Measurements from ENCODE around the gene PRMT9.

DNA sequence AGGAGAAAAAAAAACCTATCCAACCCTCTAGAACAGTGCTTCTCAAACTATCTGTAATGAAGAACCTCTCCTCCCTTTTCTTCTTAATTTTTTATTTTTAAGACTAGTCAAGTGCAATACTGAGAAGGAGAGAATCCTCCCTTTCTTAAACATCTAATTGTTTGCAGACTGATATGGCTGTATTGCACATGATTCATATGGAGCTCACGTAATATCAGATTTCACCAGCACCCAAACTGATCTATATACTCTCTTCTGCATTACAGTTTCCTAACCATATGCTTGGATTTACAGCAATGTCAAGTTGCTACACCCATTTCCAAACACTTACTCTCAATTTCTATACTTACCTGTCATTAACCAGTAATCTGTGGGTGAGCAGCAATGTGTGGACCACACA, 9.5 kb downstream of the PRMT9 start:
- TF ChIP-seq YY1 (IDR thresholded peaks at IDR 0.05; ENCODE audit: insufficient read depth, insufficient read length) (no peak), ZNF274 (IDR thresholded peaks at IDR 0.05; ENCODE audit: low read depth, low read length) (no peak)
